Heart left ventricle (tissue), 16 donors: ENCODE results near the gene ZDHHC11. TPM values are rescaled to one million over a fixed set of nuclear protein-coding genes. Genes with fewer than 3 reads are reported as not detected.
"Not testable (repeated sequence)": the region's sequence is repeated elsewhere in the genome, so short reads cannot be mapped to it uniquely, and the experiment has no call there.

Experiments
- ATAC-seq, 4 donors: fragments of 200-7000 bp; cut with Tn5 transposase; one replicate each; pipeline ENCODE4 v1.9.1; 2020 to 2022; ENCODE audit warnings: moderate library complexity in 4 of 4, mild to moderate bottlenecking in 3 of 4, moderate number of reproducible peaks in 1 of 4
- DNase-seq, 5 donors: peaks; one replicate each; pipeline ENCODE4 v3.0.0-alpha.2; 2020
- H3K27ac ChIP-seq, 12 donors: fragments of 200-600 bp; sonication (generic) in 4 of 12; one replicate each; pipeline versions ENCODE4 v1.5.0 to v1.8.0; 2016 to 2022; ENCODE audit warnings: mild to moderate bottlenecking in 2 of 12
- H3K27me3 ChIP-seq, 9 donors: fragments of 200-600 bp; sonication (generic) in 2 of 9; one replicate each; pipeline versions ENCODE4 v1.5.1 to v1.8.0; 2016 to 2022; ENCODE audit warnings: mild to moderate bottlenecking in 3 of 9
- H3K36me3 ChIP-seq, 9 donors: fragments of 200-600 bp; sonication (generic) in 2 of 9; one replicate each; pipeline versions ENCODE4 v1.5.0 to v1.8.0; 2018 to 2022; ENCODE audit warnings: mild to moderate bottlenecking in 2 of 9
- H3K4me1 ChIP-seq, 12 donors: fragments of 200-600 bp; sonication (generic) in 4 of 12; one replicate each; pipeline versions ENCODE4 v1.5.0 to v1.8.0; 2016 to 2022; ENCODE audit warnings: mild to moderate bottlenecking in 3 of 12
- H3K4me3 ChIP-seq, 12 donors: fragments of 200-600 bp; sonication (generic) in 4 of 12; one replicate each; pipeline versions ENCODE4 v1.5.0 to v1.8.0; 2017 to 2022; ENCODE audit warnings: mild to moderate bottlenecking in 9 of 12, moderate library complexity in 4 of 12
- H3K9me3 ChIP-seq, 12 donors: fragments of 200-600 bp; sonication (generic) in 4 of 12; one replicate each; pipeline versions ENCODE4 v1.5.0 to v1.8.0; 2016 to 2022; ENCODE audit warnings: mild to moderate bottlenecking in 1 of 12
- POLR2A ChIP-seq, 2 donors: fragments of 450-650 bp; IDR thresholded peaks; one replicate each; pipeline ENCODE4 v1.6.1; 2017; ENCODE audit warnings: antibody characterized with exemption in 2 of 2, mild to moderate bottlenecking in 2 of 2, moderate library complexity in 2 of 2
- WGBS, 4 donors: extraction: QIAGEN DNeasy Blood & Tissue Kit in 2 of 4; methylation state at CpG; one replicate each; pipeline versions ENCODE4 v1.1.5 to v1.1.7; 2013 to 2018; 5-methylcytosine and 5-hydroxymethylcytosine counted together
- intact Hi-C, 10 donors: fragments of 100-400 bp; cut with DNase I; formaldehyde crosslinking; loops; one replicate each; pipeline versions ENCODE4 v1.11.1 to v1.14.2; 2022
- polyA plus RNA-seq, 2 donors: library from polyadenylated mRNA; stranded (reverse); fragments of 200-250 nt; gene quantifications; one replicate each; pipeline ENCODE4 v1.2.3, GENCODE V29; 2013
- total RNA-seq, 9 donors: library from RNA; depleted of rRNA in 2 of 9; stranded (reverse); fragments of >200 nt in 2 of 9; fragmentation: NEBNext Ultra II Directional in 3 of 9; extraction: Animal tissue kit (Norgen Biotek cat#: 25700) in 3 of 9; gene quantifications; one replicate each; pipeline versions ENCODE4 v1.1.0 to v1.2.4, GENCODE V29; 2016 to 2023
- TF ChIP-seq, protein P1 (sequence below), 12 donors: fragments of 200-600 bp; sonication (generic) in 4 of 12; IDR thresholded peaks; one replicate each; pipeline versions ENCODE4 v1.5.0 to v1.8.0; 2018 to 2022; ENCODE audit warnings: antibody characterized with exemption in 12 of 12, mild to moderate bottlenecking in 5 of 12
- donor health status: ischemic (EF 13 %, LVEDD 7.1; RV severe dilation, severe dysfunction).
- donor health status: healthy with polysubstance abuse.
- donor health status: DM: no; HTN: yes; CAD: no.
- donor health status: DM: no; HTN: no; CAD: no.
- donor health status: ischemic (EF 25% LVEDD 6.9; RV normal size, moderate dysfunction).
- donor health status: ischemic (EF 25% LVEDD 5.7; RV mildly dilated, moderate dysfunction).
- donor health status: healthy.
- donor health status: DM: yes; HTN: yes; CAD: no.
- donor health status: ischemic (EF 35%, LVEDD 5.7; RV mildly dilated, moderate dysfunction).
- donor health status: nonischemic (EF 11% LVEDD 7.7; RV severe dilation, severe dysfunction).
- donor health status: DM: yes; HTN: yes; CAD: no.
- donor health status: PGD.
- donor health status: ischemic (EF 29% LVEDD 5.4; RV normal size, mild dysfunction).
- donor health status: nonischemic (EF 23%, LVEDD 6.1; RV moderate dilation, normal function).

The ZDHHC11 gene
- total and polyA plus RNA-seq, 11 donors, result 6.3 to 25.0 (median 10.8) TPM

DNA sequence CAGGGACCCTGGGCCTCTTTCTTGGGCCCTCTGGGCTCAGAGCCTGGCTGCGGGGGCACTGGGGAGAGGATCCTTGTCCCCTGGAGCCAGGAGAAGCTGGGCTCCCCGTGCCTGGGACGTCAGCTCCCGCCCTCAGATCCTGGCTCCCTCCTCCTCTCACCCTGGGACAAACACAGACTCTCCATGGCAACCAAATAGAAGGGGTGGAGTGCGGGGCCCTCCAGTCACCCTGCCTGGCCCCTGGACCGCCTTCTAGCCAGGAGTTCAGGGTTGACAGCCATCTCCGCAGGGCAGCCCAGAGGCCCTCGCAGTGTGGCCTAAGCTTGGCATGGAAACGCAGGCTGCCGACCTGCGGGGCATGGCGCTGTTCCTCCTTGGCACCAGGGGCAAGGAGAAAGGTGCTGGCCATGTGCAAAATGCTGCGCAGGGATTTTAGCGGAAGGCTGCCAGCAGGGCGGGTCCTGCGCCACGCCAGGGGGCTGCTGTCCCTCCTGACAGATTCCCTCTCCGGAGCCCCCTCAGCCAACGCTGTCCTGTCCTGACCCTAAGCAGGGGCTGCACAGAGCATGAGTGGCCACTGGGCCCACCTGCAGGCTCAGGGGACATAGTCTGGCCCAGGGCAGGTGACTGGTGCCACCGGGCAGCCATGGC lies 1.0 kb downstream of the ZDHHC11 start:
- DNase-seq, result peak in 4 of 5 donors; percentile 46 to 74 (median 47)
- Histone ChIP-seq H3K9me3 (no peaks in the 10 kb centered on the region), H3K27ac (peak overlapping the region in 5 of 12 donors; percentile 10 to 47 (median 22)), H3K36me3 (peaks cover 0 to 2% (median 0%) of the 10 kb centered on the region in 9 donors), H3K4me3 (peak overlapping the region in 9 of 12 donors; percentile 11 to 42 (median 32)), H3K27me3 (peaks cover 0 to 17% (median 0%) of the 10 kb centered on the region in 9 donors), H3K4me1 (peaks cover 0 to 11% (median 0%) of the 10 kb centered on the region in 12 donors)
- intact Hi-C loops, result loop anchor here in 6 of 10 donors (5.0 to 10.0 kb wide), 3 partner anchors 85 to 95 kb away; no protein-coding TSS in a partner anchor
- WGBS, 4 donors, result 65 to 76% (median 68%) methylated on average over 9 to 20 of the region's 20 CpGs
- no peak for TF ChIP-seq POLR2A (IDR thresholded peaks at IDR 0.05)
- TF ChIP-seq, protein P1, sequence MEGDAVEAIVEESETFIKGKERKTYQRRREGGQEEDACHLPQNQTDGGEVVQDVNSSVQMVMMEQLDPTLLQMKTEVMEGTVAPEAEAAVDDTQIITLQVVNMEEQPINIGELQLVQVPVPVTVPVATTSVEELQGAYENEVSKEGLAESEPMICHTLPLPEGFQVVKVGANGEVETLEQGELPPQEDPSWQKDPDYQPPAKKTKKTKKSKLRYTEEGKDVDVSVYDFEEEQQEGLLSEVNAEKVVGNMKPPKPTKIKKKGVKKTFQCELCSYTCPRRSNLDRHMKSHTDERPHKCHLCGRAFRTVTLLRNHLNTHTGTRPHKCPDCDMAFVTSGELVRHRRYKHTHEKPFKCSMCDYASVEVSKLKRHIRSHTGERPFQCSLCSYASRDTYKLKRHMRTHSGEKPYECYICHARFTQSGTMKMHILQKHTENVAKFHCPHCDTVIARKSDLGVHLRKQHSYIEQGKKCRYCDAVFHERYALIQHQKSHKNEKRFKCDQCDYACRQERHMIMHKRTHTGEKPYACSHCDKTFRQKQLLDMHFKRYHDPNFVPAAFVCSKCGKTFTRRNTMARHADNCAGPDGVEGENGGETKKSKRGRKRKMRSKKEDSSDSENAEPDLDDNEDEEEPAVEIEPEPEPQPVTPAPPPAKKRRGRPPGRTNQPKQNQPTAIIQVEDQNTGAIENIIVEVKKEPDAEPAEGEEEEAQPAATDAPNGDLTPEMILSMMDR (IDR thresholded peaks at IDR 0.05), result no peak
- ATAC-seq, result peak; percentile 58 to 88 (median 88)

DNA sequence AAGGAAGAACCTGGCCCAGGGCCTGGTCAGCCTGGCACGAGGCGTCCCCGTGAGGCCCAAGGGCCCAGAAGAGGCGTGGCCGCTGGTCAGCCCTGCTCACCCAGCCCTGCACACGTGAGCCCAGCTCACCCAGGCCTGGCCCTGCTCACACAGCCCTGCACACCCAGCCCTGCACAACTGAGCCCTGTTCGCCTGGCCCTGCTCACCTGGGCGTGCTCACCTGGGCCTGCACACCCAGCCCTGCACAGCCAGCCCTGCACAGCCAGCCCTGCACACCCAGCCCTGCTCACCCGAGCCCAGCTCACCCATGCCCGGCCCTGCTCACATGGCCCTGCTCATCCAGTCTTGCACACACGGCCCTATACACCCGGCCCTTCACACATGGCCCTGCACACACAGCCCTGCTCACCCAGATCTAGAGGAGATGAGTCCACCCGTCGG lies 2.1 kb downstream of the ZDHHC11 start:
- Histone ChIP-seq H3K9me3 (no peaks in the 10 kb centered on the region), H3K27ac (no peak overlapping the region), H3K4me3 (no peak overlapping the region), H3K36me3 (peaks cover 0 to 8% (median 0%) of the 10 kb centered on the region in 9 donors), H3K27me3 (peaks cover 0 to 17% (median 0%) of the 10 kb centered on the region in 9 donors), H3K4me1 (peaks cover 0 to 11% (median 0%) of the 10 kb centered on the region in 12 donors)
- intact Hi-C loops, result loop anchor here in 6 of 10 donors (5.0 to 10.0 kb wide), 3 partner anchors 84 to 94 kb away; no protein-coding TSS in a partner anchor
- TF ChIP-seq POLR2A (IDR thresholded peaks at IDR 0.05), result no peak
- TF ChIP-seq, protein P1 (IDR thresholded peaks at IDR 0.05), result no peak
- peak in 1 of 4 donors; percentile 15 for ATAC-seq
- WGBS, 4 donors, result 93 to 96% (median 94%) methylated on average over 5 to 14 of the region's 14 CpGs
- peak in 1 of 5 donors; percentile 43 for DNase-seq

DNA sequence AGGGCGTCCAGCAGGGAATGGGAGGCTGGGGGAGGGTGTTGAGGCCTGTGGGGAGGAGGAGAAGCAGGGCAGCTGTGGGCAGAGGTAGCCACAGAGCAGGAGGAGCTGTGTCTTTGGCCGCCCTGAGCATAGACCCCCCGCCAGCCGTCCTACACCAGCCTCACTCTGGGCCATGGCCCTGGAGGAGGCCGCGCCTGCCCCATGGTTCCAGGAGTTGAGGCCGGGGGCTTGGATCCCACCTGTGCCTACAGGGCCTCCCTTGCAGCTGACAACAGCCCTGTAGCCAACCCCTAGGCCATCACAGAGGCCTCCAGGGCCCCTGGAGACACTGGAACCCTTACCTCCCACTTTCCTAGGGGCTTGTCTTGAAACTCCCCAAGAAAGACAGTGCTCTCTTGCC lies 3.0 kb downstream of the ZDHHC11 start:
- H3K36me3 ChIP-seq, result peaks cover 0 to 11% (median 0%) of the 10 kb centered on the region in 9 donors
- not testable (repeated sequence) for H3K27ac ChIP-seq, H3K4me3 ChIP-seq, H3K9me3 ChIP-seq
- intact Hi-C loops, result loop anchor here in 7 of 10 donors (2.0 to 10.0 kb wide), 4 partner anchors 83 to 93 kb away; no protein-coding TSS in a partner anchor
- peak in 1 of 4 donors; percentile 2 for ATAC-seq
- peaks cover 0 to 17% (median 0%) of the 10 kb centered on the region in 9 donors for H3K27me3 ChIP-seq
- DNase-seq, result peak in 1 of 5 donors; percentile 15
- WGBS, 4 donors, result 93 to 100% (median 98%) methylated on average over 5 to 6 of the region's 7 CpGs
- H3K4me1 ChIP-seq, result peaks cover 0 to 11% (median 0%) of the 10 kb centered on the region in 12 donors

DNA sequence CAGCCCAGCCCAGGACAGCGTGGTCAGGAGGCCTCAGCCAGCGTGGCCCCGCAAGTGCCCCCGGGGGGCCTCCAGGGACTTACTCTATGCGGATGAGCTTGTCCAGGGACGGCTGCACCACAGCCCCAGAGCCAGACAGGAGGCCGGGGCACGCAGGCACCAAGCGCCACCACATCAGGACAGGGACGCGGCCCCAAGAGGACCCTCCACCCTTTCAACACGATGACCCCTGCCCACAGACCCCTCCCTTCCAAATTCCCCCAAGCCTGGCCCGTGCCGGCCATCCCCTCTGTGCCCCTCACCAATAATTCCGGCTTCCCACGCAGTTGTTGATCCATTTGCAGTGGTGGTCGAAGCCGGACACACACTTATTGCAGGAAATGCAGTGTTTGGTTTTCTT lies 3.6 kb downstream of the ZDHHC11 start:
- ATAC-seq, result peak in 1 of 4 donors; percentile 6
- peaks cover 0 to 17% (median 0%) of the 10 kb centered on the region in 9 donors for H3K27me3 ChIP-seq
- 91 to 96% (median 94%) methylated on average over 8 to 13 of the region's 18 CpGs for WGBS, 4 donors
- peaks cover 0 to 12% (median 0%) of the 10 kb centered on the region in 9 donors for H3K36me3 ChIP-seq
- H3K4me1 ChIP-seq, result peaks cover 0 to 11% (median 0%) of the 10 kb centered on the region in 12 donors
- not testable (repeated sequence) for H3K9me3 ChIP-seq, H3K27ac ChIP-seq, H3K4me3 ChIP-seq
- intact Hi-C loops, result loop anchor here in 7 of 10 donors (2.0 to 10.0 kb wide), 4 partner anchors 82 to 92 kb away; no protein-coding TSS in a partner anchor
- peak in 1 of 5 donors; percentile 14 for DNase-seq

DNA sequence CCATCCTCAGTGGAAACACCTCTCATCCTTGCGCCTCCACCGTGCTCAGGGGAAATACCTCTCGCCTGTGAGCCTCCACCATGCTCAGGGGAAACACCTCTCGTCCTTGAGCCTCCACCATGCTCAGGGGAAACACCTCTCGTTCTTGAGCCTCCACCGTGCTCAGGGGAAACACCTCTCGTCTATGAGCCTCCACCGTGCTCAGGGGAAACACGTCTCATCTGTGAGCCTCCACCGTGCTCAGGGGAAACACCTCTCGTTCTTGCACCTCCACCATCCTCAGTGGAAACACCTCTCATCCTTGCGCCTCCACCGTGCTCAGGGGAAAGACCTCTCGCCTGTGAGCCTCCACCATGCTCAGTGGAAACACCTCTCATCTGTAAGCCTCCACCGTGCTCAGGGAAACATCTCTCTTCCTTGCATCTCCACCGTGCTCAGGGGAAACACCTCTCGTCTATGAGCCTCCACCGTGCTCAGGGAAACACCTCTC lies 4.1 kb downstream of the ZDHHC11 start:
- Histone ChIP-seq H3K36me3 (peaks cover 0 to 16% (median 0%) of the 10 kb centered on the region in 9 donors), H3K4me1 (peaks cover 0 to 11% (median 0%) of the 10 kb centered on the region in 12 donors), H3K27me3 (peaks cover 0 to 17% (median 0%) of the 10 kb centered on the region in 9 donors)
- intact Hi-C loops, result loop anchor here in 8 of 10 donors (1.0 to 10.0 kb wide), 5 partner anchors 82 to 92 kb away; no protein-coding TSS in a partner anchor
- H3K4me3 ChIP-seq, ATAC-seq, H3K27ac ChIP-seq, H3K9me3 ChIP-seq: not testable (repeated sequence)
- 86 to 91% (median 88%) methylated on average over 18 of the region's 18 CpGs for whole genome bisulfite sequencing, 4 donors
- DNase-seq, result peak in 1 of 5 donors; percentile 10

DNA sequence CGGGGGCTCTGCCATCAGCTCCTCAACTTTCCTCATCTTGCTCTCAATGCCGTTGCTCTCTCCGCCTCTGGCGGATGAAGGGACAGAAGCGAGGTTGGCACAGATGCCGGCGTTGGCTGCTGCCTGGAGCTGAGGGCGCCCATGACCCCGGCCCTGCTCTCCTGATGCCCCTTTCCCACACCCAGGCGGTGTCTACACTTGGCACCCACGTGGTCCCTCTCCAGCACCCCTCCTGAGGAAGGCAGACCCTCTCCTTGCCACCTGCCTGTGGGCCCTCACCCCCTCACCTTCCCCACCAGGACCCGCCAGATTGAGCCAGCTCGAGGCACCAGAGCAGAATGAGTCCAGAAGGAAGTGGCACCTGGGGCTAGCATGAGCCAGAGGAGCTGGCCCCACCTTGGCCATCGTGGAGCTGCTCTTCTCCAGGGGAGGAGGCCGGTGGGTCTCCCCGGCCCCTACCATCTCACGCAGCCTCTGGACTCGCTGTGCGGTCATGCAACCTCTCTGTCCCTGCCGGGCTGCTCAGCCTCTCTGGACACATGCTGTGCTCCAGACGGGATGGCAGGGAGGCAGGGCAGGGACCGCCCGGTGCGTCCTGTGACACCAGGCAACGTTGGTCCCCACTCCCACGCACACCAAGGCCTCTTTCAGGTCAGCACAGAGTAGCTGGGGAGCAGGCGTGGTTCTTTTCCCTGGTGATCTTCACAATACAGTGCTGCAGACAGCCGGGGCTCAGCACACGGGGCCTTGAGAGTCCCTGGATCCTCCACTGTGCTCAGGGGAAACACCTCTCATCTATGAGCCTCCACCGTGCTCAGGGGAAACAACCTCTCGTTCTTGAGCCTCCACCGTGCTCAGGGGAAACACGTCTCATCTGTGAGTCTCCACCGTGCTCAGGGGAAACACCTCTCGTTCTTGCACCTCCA lies 4.8 kb downstream of the ZDHHC11 start:
- H3K4me1 ChIP-seq, result peaks cover 0 to 11% (median 0%) of the 10 kb centered on the region in 12 donors
- 83 to 90% (median 87%) methylated on average over 15 to 25 of the region's 35 CpGs for WGBS, 4 donors
- not testable (repeated sequence) for H3K27ac ChIP-seq, ATAC-seq, H3K9me3 ChIP-seq, H3K4me3 ChIP-seq
- peak in 1 of 5 donors; percentile 5 for DNase-seq
- intact Hi-C loops, result loop anchor here in 8 of 10 donors (1.0 to 10.0 kb wide), 5 partner anchors 81 to 91 kb away; no protein-coding TSS in a partner anchor
- peaks cover 0 to 16% (median 0%) of the 10 kb centered on the region in 9 donors for H3K27me3 ChIP-seq
- peaks cover 0 to 16% (median 0%) of the 10 kb centered on the region in 9 donors for H3K36me3 ChIP-seq

DNA sequence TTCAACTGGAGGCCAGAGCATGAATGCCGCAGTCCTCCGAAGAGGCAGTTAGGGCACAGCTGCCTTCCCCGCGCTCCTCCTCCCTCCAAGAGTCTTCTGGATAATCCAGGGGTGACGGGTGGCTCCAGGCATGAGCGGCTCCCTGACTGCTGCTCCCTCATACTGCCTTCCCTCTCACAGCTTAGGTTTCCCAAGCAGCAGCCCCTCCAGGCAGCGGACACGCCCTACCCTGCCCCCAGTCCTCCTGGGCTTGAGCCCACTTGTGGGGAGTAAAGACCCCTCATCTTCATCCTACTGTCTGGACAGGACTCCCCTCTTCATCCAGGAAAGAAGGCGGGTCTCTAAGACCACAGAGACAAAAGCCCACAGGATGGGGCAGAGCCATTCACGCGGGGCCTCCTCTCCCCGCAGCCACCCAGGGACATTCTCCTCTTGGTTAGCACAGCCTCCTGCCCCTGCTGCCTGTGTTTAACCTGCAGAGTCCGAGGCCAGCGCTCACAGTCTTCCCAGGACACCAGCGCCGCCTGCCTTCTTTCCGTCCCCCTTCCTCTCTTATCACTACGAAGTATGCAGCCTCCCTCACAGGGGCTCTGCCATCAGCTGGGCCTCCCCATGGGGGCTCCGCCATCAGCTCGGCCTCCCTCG lies 5.6 kb downstream of the ZDHHC11 start:
- not testable (repeated sequence) for H3K27me3 ChIP-seq, H3K27ac ChIP-seq, H3K4me1 ChIP-seq, H3K4me3 ChIP-seq, H3K9me3 ChIP-seq
- WGBS, 4 donors, result 76 to 78% (median 77%) methylated on average over 14 to 17 of the region's 21 CpGs
- peak in 3 of 4 donors; percentile 13 to 25 (median 23) for ATAC-seq
- intact Hi-C loops, result loop anchor here in 6 of 10 donors (5.0 to 10.0 kb wide), 3 partner anchors 80 to 90 kb away; no protein-coding TSS in a partner anchor
- peak in 2 of 5 donors; percentile 6 to 18 for DNase-seq
- H3K36me3 ChIP-seq, result peaks cover 0 to 22% (median 0%) of the 10 kb centered on the region in 9 donors
